Peyer's patch (tissue), 4 donors: ENCODE results near the gene ICA1.

Source experiments
- CTCF ChIP-seq, 6 experiments: fragments of 450-650 bp in 4 of 6; fragments of 200-600 bp in 2 of 6; sonication (generic) in 1 of 6; IDR thresholded peaks; one replicate each; pipeline ENCODE4 v1.5.1; 2017 to 2019; ENCODE audit warnings: antibody characterized with exemption in 6 of 6, mild to moderate bottlenecking in 3 of 6, moderate library complexity in 1 of 6
- POLR2A ChIP-seq, 2 donors: fragments of 450-650 bp; IDR thresholded peaks; one replicate each; pipeline ENCODE4 v1.5.1; 2017; ENCODE audit warnings: antibody characterized with exemption in 2 of 2, mild to moderate bottlenecking in 2 of 2, moderate library complexity in 2 of 2

- TF ChIP-seq CTCF (IDR thresholded peaks at IDR 0.05) (no peak), POLR2A (IDR thresholded peaks at IDR 0.05) (no peak)
Measured at GRCh38 chr7:8105449-8106095, 156.4 kb downstream of the ICA1 start.
